GM23338 (cell line): ENCODE results near the gene NPAS2. TPM values are rescaled to one million over a fixed set of nuclear protein-coding genes. Genes with fewer than 3 reads are reported as not detected.

Experiments
- ATAC-seq: fragments of 200-7000 bp; cut with Tn5 transposase; 3 replicates; pipeline ENCODE4 v1.9.1; 2020
- DNase-seq: peaks from one replicate; pipeline ENCODE4 v3.0.0-alpha.2; 2015; ENCODE audit warnings: low spot score
- H2AFZ ChIP-seq: fragments of 200-600 bp; sonication (generic); 2 replicates; pipeline ENCODE4 v1.8.0; 2016; ENCODE audit warnings: antibody characterized with exemption, mild to moderate bottlenecking, moderate library complexity
- H3F3A ChIP-seq: fragments of 200-600 bp; sonication (generic); replicated peaks from 2 replicates; pipeline ENCODE4 v1.8.0; 2017; ENCODE audit warnings: antibody characterized with exemption, mixed run types, low read depth
- H3K27ac ChIP-seq: fragments of 200-600 bp; sonication (generic); 2 replicates; pipeline ENCODE4 v1.6.1; 2016; ENCODE audit warnings: low read depth
- H3K27me3 ChIP-seq: fragments of 200-600 bp; sonication (generic); 2 replicates; pipeline ENCODE4 v1.8.0; 2016; ENCODE audit warnings: mild to moderate bottlenecking, mixed run types, moderate library complexity; ENCODE audit not compliant: insufficient read depth
- H3K36me3 ChIP-seq: fragments of 200-600 bp; sonication (generic); 2 replicates; pipeline ENCODE4 v1.8.0; 2016; ENCODE audit warnings: mild to moderate bottlenecking; ENCODE audit not compliant: insufficient read depth
- H3K4me1 ChIP-seq: fragments of 200-600 bp; sonication (generic); 2 replicates; pipeline ENCODE4 v1.8.0; 2016; ENCODE audit warnings: mild to moderate bottlenecking, moderate library complexity; ENCODE audit not compliant: insufficient read depth
- H3K4me2 ChIP-seq: fragments of 200-600 bp; sonication (generic); 2 replicates; pipeline ENCODE4 v1.7.1; 2017; ENCODE audit warnings: mixed run types
- H3K4me3 ChIP-seq: fragments of 200-600 bp; sonication (generic); 2 replicates; pipeline ENCODE4 v1.6.1; 2016; ENCODE audit warnings: mixed run types
- H3K79me2 ChIP-seq: fragments of 200-600 bp; sonication (generic); replicated peaks from 2 replicates; pipeline ENCODE4 v1.8.0; 2017; ENCODE audit warnings: mild to moderate bottlenecking; ENCODE audit not compliant: insufficient read depth
- H3K9me2 ChIP-seq: fragments of 200-600 bp; sonication (generic); 2 replicates; pipeline ENCODE4 v1.8.0; 2017; ENCODE audit not compliant: insufficient read depth
- H4K20me1 ChIP-seq: fragments of 200-600 bp; sonication (generic); replicated peaks from 2 replicates; pipeline ENCODE4 v1.8.0; 2017; ENCODE audit warnings: mild to moderate bottlenecking; ENCODE audit not compliant: insufficient read depth
- H3K27ac Mint-ChIP-seq: 2 replicates; pipeline ENCODE4 v1.8.0; 2020; ENCODE audit warnings: inconsistent platforms, mild to moderate bottlenecking, moderate library complexity, mixed read lengths
- H3K27me3 Mint-ChIP-seq: 3 replicates; pipeline ENCODE4 v1.8.0; 2022; ENCODE audit warnings: low read depth, mild to moderate bottlenecking, moderate library complexity, mixed read lengths, inconsistent platforms; ENCODE audit not compliant: insufficient read depth, poor library complexity
- H3K36me3 Mint-ChIP-seq: 3 replicates; pipeline ENCODE4 v1.8.0; 2021; ENCODE audit warnings: low read depth, mild to moderate bottlenecking, inconsistent platforms, moderate library complexity, mixed read lengths
- H3K4me1 Mint-ChIP-seq: 3 replicates; pipeline ENCODE4 v1.8.0; 2020; ENCODE audit warnings: mild to moderate bottlenecking, inconsistent platforms, mixed read lengths
- H3K4me3 Mint-ChIP-seq: 3 replicates; pipeline ENCODE4 v1.8.0; 2021; ENCODE audit warnings: moderate library complexity, mild to moderate bottlenecking, inconsistent platforms, mixed read lengths
- H3K9me3 Mint-ChIP-seq: 3 replicates; pipeline ENCODE4 v1.8.0; 2020; ENCODE audit warnings: moderate library complexity, mild to moderate bottlenecking, inconsistent platforms, mixed read lengths
- EZH2phosphoT487 ChIP-seq: fragments of 200-600 bp; sonication (generic); IDR thresholded peaks from one replicate; pipeline ENCODE4 v1.8.1; 2018; ENCODE audit warnings: antibody characterized with exemption; ENCODE audit not compliant: unreplicated experiment
- JUNB ChIP-seq: IDR thresholded peaks from one replicate; pipeline ENCODE4 v1.6.1; 2016; ENCODE audit warnings: antibody characterized with exemption; ENCODE audit not compliant: unreplicated experiment
- ZNF114 ChIP-seq: fragments of 250-450 bp; sonication (Bioruptor Pico); IDR thresholded peaks from 2 replicates; pipeline ENCODE4 v1.5.0; 2020; ENCODE audit warnings: mild to moderate bottlenecking, moderate library complexity
- ZNF331 ChIP-seq: fragments of 250-450 bp; sonication (Bioruptor Pico); IDR thresholded peaks from 2 replicates; pipeline ENCODE4 v1.5.0; 2020; ENCODE audit warnings: low read depth, mild to moderate bottlenecking, moderate library complexity
- polyA plus RNA-seq: library from polyadenylated mRNA; unstranded; fragments of >200 nt; fragmentation: Nextera tagmentation; extraction: Ambion mirVana; gene quantifications from 2 replicates; pipeline ENCODE4 v1.2.1, GENCODE V29; 2016
- total RNA-seq: library from RNA; depleted of rRNA; stranded (reverse); fragments of >200 nt; shearing (Covaris generic); gene quantifications from 2 replicates; pipeline ENCODE4 v1.2.3, GENCODE V29; 2014
- TF ChIP-seq, protein P1 (sequence below): IDR thresholded peaks from 2 replicates; pipeline ENCODE4 v1.6.1; 2016; ENCODE audit warnings: antibody characterized with exemption
- TF ChIP-seq, protein P2 (sequence below), 2 experiments: fragments of 200-600 bp in 1 of 2; sonication (generic) in 1 of 2; conservative IDR thresholded peaks; 2 replicates each; pipeline versions ENCODE4 v1.5.1 to v1.6.1; 2016 to 2017; ENCODE audit warnings: antibody characterized with exemption in 2 of 2, low read depth in 2 of 2, mild to moderate bottlenecking in 2 of 2, moderate library complexity in 1 of 2
- TF ChIP-seq, protein P3 (sequence below): IDR thresholded peaks from one replicate; pipeline ENCODE4 v1.6.1; 2018; ENCODE audit warnings: antibody characterized with exemption; ENCODE audit not compliant: unreplicated experiment

The NPAS2 gene
- total and polyA plus RNA-seq, 2 experiments from 2014 or later, result 0.56 to 1.1 TPM

DNA sequence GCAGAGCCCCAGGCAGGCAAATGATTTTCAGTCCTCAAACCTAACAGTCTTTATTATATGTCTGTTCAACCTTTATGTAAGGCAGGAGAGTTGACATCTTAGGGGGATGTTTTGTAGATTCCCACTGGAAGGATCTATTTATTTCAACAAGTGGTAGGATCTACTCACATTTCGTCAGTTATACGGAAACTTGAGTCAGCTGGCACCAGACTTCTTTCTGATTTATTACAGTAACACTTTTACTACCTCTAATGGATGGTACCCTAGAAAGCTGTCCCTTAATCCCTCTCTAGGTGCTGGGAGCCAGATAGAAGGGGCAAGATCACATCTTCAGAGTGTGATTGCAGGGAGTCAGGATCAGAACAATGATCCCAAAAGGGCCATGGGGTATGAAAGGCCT is 180.1 kb downstream of the NPAS2 start:
- peaks cover 18% of the 10 kb centered on the region for H3K4me1 Mint-ChIP-seq

DNA sequence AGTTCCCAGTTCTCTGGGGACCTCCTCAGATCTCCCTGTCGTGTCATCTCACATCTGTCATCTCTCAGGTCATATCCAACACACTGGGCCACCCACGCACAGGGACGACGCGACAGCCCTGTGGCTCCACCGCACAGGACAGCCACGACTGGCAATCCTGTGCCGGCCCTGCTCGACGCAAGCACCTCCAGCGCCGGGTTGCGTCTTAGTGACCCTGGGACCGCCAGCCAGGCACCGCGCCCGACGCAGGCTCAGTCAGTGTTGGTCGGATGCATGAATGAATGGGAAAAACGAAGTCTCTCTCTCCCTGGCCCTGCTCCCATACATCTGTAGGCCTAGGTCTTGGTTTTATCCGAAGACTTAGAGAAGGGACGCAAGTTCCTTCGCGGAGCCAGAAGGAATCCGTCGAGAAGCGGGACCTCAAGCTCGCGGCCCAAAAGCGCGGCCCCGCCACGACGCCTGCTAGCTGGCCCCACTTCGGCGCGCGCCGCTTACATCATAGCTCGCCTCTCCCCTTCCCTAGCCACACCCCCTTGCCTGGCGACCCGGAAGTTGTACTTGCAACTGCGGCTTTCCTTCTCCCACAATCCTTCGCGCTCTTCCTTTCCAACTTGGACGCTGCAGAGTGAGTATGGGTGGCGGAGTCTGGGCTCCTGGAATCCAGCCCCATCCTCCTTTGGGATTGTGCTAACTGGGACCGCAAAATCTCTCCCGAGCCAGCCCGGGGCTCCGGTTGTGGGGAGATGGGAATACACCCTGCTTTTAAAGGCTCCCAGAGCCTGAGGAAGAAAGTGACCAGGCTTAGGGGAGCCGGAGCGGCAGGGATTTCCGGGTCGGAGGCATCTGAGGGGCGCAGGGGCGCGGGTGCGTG is 182.0 kb downstream of the NPAS2 start, which contains the start of gene RPL31:
TSS of gene RPL31 (plus strand) at position 599 of the 871 bp plus-strand sequence. CDS start 413 bp downstream, outside the sequence.
- Mint-ChIP-seq H3K4me1 (peaks cover 28% of the 10 kb centered on the region), H3K36me3 (peaks cover 46% of the 10 kb centered on the region), H3K4me3 (peak within 1 kb of the TSS; percentile 98), H3K27ac (peak within 1 kb of the TSS; percentile 99), H3K9me3 (peaks cover 11% of the 10 kb centered on the region), H3K27me3 (peaks cover 33% of the 10 kb centered on the region)
- H3F3A ChIP-seq, result peaks cover 32% of the 10 kb centered on the region
- peaks cover 29% of the 10 kb centered on the region for H4K20me1 ChIP-seq
- peaks cover 36% of the 10 kb centered on the region for H3K79me2 ChIP-seq
- H3K9me2 ChIP-seq, result no peaks in the 10 kb centered on the region
- DNase-seq (peak; percentile 98), ATAC-seq (peak; percentile 80)
- peaks cover 12% of the 10 kb centered on the region for H3K4me1 ChIP-seq
- peak within 1 kb of the TSS; percentile 85 for H2AFZ ChIP-seq
- H3K4me2 ChIP-seq, result peak within 1 kb of the TSS; percentile 87
- peak within 1 kb of the TSS; percentile 95 for H3K27ac ChIP-seq
- H3K4me3 ChIP-seq, result peak within 1 kb of the TSS; percentile 80
- H3K36me3 ChIP-seq, result peaks cover 43% of the 10 kb centered on the region
- 0 out of 2 replicates have a peak, but pooled peaks cover 4% of the 10 kb centered on the region for H3K27me3 ChIP-seq
- no peak for TF ChIP-seq ZNF331 (CRISPR knock-in tag)
- TF ChIP-seq, protein P1, sequence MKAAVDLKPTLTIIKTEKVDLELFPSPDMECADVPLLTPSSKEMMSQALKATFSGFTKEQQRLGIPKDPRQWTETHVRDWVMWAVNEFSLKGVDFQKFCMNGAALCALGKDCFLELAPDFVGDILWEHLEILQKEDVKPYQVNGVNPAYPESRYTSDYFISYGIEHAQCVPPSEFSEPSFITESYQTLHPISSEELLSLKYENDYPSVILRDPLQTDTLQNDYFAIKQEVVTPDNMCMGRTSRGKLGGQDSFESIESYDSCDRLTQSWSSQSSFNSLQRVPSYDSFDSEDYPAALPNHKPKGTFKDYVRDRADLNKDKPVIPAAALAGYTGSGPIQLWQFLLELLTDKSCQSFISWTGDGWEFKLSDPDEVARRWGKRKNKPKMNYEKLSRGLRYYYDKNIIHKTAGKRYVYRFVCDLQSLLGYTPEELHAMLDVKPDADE, result peak; percentile 92
- TF ChIP-seq, protein P2, sequence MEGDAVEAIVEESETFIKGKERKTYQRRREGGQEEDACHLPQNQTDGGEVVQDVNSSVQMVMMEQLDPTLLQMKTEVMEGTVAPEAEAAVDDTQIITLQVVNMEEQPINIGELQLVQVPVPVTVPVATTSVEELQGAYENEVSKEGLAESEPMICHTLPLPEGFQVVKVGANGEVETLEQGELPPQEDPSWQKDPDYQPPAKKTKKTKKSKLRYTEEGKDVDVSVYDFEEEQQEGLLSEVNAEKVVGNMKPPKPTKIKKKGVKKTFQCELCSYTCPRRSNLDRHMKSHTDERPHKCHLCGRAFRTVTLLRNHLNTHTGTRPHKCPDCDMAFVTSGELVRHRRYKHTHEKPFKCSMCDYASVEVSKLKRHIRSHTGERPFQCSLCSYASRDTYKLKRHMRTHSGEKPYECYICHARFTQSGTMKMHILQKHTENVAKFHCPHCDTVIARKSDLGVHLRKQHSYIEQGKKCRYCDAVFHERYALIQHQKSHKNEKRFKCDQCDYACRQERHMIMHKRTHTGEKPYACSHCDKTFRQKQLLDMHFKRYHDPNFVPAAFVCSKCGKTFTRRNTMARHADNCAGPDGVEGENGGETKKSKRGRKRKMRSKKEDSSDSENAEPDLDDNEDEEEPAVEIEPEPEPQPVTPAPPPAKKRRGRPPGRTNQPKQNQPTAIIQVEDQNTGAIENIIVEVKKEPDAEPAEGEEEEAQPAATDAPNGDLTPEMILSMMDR (conservative IDR thresholded peaks at IDR 0.05; ENCODE audit: low read depth in 2 of 2), result no peak
- TF ChIP-seq JUNB, result no peak
- no peak for TF ChIP-seq EZH2phosphoT487
- no peak for TF ChIP-seq ZNF114 (CRISPR knock-in tag)

More for the DNA sequence above, 180.1 kb downstream of the NPAS2 start:
- Mint-ChIP-seq H3K9me3 (peaks cover 11% of the 10 kb centered on the region), H3K27me3 (peaks cover 30% of the 10 kb centered on the region), H3K36me3 (peaks cover 27% of the 10 kb centered on the region), H3K4me3 (no peak overlapping the region), H3K27ac (no peak overlapping the region)
- H3K27ac ChIP-seq, result no peak overlapping the region
- TF ChIP-seq, protein P3, sequence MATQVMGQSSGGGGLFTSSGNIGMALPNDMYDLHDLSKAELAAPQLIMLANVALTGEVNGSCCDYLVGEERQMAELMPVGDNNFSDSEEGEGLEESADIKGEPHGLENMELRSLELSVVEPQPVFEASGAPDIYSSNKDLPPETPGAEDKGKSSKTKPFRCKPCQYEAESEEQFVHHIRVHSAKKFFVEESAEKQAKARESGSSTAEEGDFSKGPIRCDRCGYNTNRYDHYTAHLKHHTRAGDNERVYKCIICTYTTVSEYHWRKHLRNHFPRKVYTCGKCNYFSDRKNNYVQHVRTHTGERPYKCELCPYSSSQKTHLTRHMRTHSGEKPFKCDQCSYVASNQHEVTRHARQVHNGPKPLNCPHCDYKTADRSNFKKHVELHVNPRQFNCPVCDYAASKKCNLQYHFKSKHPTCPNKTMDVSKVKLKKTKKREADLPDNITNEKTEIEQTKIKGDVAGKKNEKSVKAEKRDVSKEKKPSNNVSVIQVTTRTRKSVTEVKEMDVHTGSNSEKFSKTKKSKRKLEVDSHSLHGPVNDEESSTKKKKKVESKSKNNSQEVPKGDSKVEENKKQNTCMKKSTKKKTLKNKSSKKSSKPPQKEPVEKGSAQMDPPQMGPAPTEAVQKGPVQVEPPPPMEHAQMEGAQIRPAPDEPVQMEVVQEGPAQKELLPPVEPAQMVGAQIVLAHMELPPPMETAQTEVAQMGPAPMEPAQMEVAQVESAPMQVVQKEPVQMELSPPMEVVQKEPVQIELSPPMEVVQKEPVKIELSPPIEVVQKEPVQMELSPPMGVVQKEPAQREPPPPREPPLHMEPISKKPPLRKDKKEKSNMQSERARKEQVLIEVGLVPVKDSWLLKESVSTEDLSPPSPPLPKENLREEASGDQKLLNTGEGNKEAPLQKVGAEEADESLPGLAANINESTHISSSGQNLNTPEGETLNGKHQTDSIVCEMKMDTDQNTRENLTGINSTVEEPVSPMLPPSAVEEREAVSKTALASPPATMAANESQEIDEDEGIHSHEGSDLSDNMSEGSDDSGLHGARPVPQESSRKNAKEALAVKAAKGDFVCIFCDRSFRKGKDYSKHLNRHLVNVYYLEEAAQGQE, result no peak
- no peak for DNase-seq
- H3K27me3 ChIP-seq, result 0 out of 2 replicates have a peak, but pooled peaks cover 4% of the 10 kb centered on the region
- no peaks in the 10 kb centered on the region for H3K9me2 ChIP-seq
- peaks cover 11% of the 10 kb centered on the region for H3K4me1 ChIP-seq
- no peak for ATAC-seq
- H3K79me2 ChIP-seq, result peaks cover 29% of the 10 kb centered on the region
- H3K4me3 ChIP-seq, result no peak overlapping the region
- no peak overlapping the region for H2AFZ ChIP-seq
- H4K20me1 ChIP-seq, result peaks cover 16% of the 10 kb centered on the region
- no peak overlapping the region for H3K4me2 ChIP-seq
- peaks cover 15% of the 10 kb centered on the region for H3F3A ChIP-seq
- H3K36me3 ChIP-seq, result peaks cover 23% of the 10 kb centered on the region
